ENCODE measurements around the gene THSD7B.

GRCh38 chr2:137262594-137262993 is 497.2 kb downstream of the THSD7B start:
- TF ChIP-seq GATA2 (IDR thresholded peaks at IDR 0.05; ENCODE audit: low read depth, low read length) (no peak), GATA3 (IDR thresholded peaks at IDR 0.05; ENCODE audit: low read depth, low read length) (no peak)
